IMR-90 (cell line): ENCODE data around the gene ZC3H12D. TPM values are rescaled to one million over a fixed set of nuclear protein-coding genes. Genes with fewer than 3 reads are reported as not detected.
"Not testable (repeated sequence)": the region's sequence is repeated elsewhere in the genome, so short reads cannot be mapped to it uniquely, and the experiment has no call there.

ENCODE experiments used
- ATAC-seq: fragments of 200-7000 bp; cut with Tn5 transposase; 2 replicates; pipeline ENCODE4 v1.9.1; 2020; ENCODE audit warnings: low read depth, mild to moderate bottlenecking, moderate library complexity
- BruUV-seq: library from RNA; stranded (reverse); fragments of 400-500 nt; replicated peaks from 2 replicates; lab custom pipeline; 2021; lab: Mats Ljungman, UMichigan
- CTCF ChIA-PET: fragments of 300-600 bp; formaldehyde crosslinking; extraction: SDS; loops from one replicate; lab custom pipeline; 2021; ENCODE audit warnings: antibody characterized with exemption; lab: Yijun Ruan, JAX
- POLR2A ChIA-PET: fragments of 300-600 bp; sonication (Branson Sonifier 250); formaldehyde crosslinking; loops from one replicate; lab custom pipeline; 2022; ENCODE audit warnings: antibody characterized with exemption; ENCODE audit not compliant: unreplicated experiment; lab: Charles Lee
- DNase-seq: peaks from one replicate; pipeline ENCODE4 v3.0.0; 2013
- H2AFZ ChIP-seq: replicated peaks from 2 replicates; pipeline ENCODE3; 2013; ENCODE audit warnings: low read length, mild to moderate bottlenecking; ENCODE audit not compliant: poor library complexity
- H2AK5ac ChIP-seq: 2 replicates; pipeline ENCODE4 v1.6.1; 2013; ENCODE audit warnings: low read depth, low read length, inconsistent platforms
- H2AK9ac ChIP-seq: replicated peaks from 2 replicates; pipeline ENCODE3; 2013; ENCODE audit warnings: mild to moderate bottlenecking, low read depth, low read length, moderate library complexity; ENCODE audit not compliant: poor library complexity
- H2BK120ac ChIP-seq: 2 replicates; pipeline ENCODE4 v1.6.1; 2013; ENCODE audit warnings: low read depth, low read length, inconsistent platforms
- H2BK15ac ChIP-seq: 3 replicates; pipeline ENCODE4 v1.6.1; 2013; ENCODE audit warnings: low read depth, low read length, inconsistent platforms
- H2BK20ac ChIP-seq: 2 replicates; pipeline ENCODE4 v1.6.1; 2013; ENCODE audit warnings: low read depth, mild to moderate bottlenecking, inconsistent platforms, low read length, moderate library complexity
- H2BK5ac ChIP-seq: 2 replicates; pipeline ENCODE4 v1.6.1; 2013; ENCODE audit warnings: mild to moderate bottlenecking, low read depth, low read length, inconsistent platforms; ENCODE audit not compliant: poor library complexity, severe bottlenecking
- H3K14ac ChIP-seq: replicated peaks from 2 replicates; pipeline ENCODE4 v1.6.1; 2013; ENCODE audit warnings: low read depth, low read length, inconsistent platforms
- H3K18ac ChIP-seq: 2 replicates; pipeline ENCODE4 v1.6.1; 2013; ENCODE audit warnings: low read depth, low read length, control low read depth
- H3K23ac ChIP-seq: 2 replicates; pipeline ENCODE4 v1.6.1; 2013; ENCODE audit warnings: low read depth, low read length, inconsistent platforms
- H3K27ac ChIP-seq: 2 replicates; pipeline ENCODE4 v1.5.1; 2013; ENCODE audit warnings: mild to moderate bottlenecking, control low read depth, low read length; ENCODE audit not compliant: insufficient read depth
- H3K27me3 ChIP-seq: 2 replicates; pipeline ENCODE4 v1.6.1; 2013; ENCODE audit warnings: low read length; ENCODE audit not compliant: control insufficient read depth, insufficient read depth
- H3K36me3 ChIP-seq: 2 replicates; pipeline ENCODE4 v1.6.1; 2013; ENCODE audit warnings: low read length, mixed read lengths; ENCODE audit not compliant: control insufficient read depth, insufficient read depth
- H3K4ac ChIP-seq: 2 replicates; pipeline ENCODE4 v1.6.1; 2013; ENCODE audit warnings: low read depth, low read length, inconsistent platforms
- H3K4me1 ChIP-seq: 2 replicates; pipeline ENCODE4 v1.6.1; 2013; ENCODE audit warnings: low read length, mixed read lengths; ENCODE audit not compliant: control insufficient read depth, insufficient read depth
- H3K4me2 ChIP-seq: 2 replicates; pipeline ENCODE4 v1.6.1; 2013; ENCODE audit warnings: low read depth, mild to moderate bottlenecking, control low read depth, low read length, moderate library complexity
- H3K4me3 ChIP-seq: 2 replicates; pipeline ENCODE4 v1.5.1; 2013; ENCODE audit warnings: low read depth, mild to moderate bottlenecking, control low read depth, low read length, moderate library complexity; ENCODE audit not compliant: insufficient read depth
- H3K56ac ChIP-seq: 2 replicates; pipeline ENCODE4 v1.6.1; 2013; ENCODE audit warnings: low read length, inconsistent platforms; ENCODE audit not compliant: insufficient read depth; ENCODE audit errors: extremely low read depth
- H3K79me1 ChIP-seq, 2 experiments: 2 replicates each; pipeline ENCODE4 v1.6.1; 2013; ENCODE audit warnings: low read length in 2 of 2, inconsistent platforms in 1 of 2, low read depth in 1 of 2
- H3K9ac ChIP-seq: 2 replicates; pipeline ENCODE4 v1.6.1; 2013; ENCODE audit warnings: low read depth, low read length, control low read depth
- H3K9me1 ChIP-seq: 2 replicates; pipeline ENCODE4 v1.6.1; 2013; ENCODE audit warnings: low read length, inconsistent platforms; ENCODE audit not compliant: insufficient read depth
- H3K9me3 ChIP-seq: 2 replicates; pipeline ENCODE4 v1.6.1; 2013; ENCODE audit warnings: low read length; ENCODE audit not compliant: control insufficient read depth, insufficient read depth
- H4K20me1 ChIP-seq: 2 replicates; pipeline ENCODE4 v1.6.1; 2013; ENCODE audit warnings: low read length, inconsistent platforms; ENCODE audit not compliant: insufficient read depth
- H4K5ac ChIP-seq: 2 replicates; pipeline ENCODE4 v1.6.1; 2013; ENCODE audit warnings: mild to moderate bottlenecking, low read depth, low read length, control low read depth
- H4K8ac ChIP-seq, 2 experiments: 2 replicates each; pipeline ENCODE4 v1.6.1; 2013; ENCODE audit warnings: low read depth in 2 of 2, low read length in 2 of 2, control low read depth in 1 of 2, inconsistent platforms in 1 of 2
- H4K91ac ChIP-seq: 2 replicates; pipeline ENCODE4 v1.6.1; 2013; ENCODE audit warnings: low read depth, low read length, inconsistent platforms; ENCODE audit not compliant: insufficient read depth
- SMC3 ChIP-seq: fragments of 150-350 bp; IDR thresholded peaks from 2 replicates; pipeline ENCODE4 v1.6.1; 2016; ENCODE audit warnings: low read depth, mild to moderate bottlenecking, antibody characterized with exemption, low read length, moderate library complexity
- WGBS, 2 experiments: methylation state at CpG; one replicate each; pipeline versions ENCODE4 v1.1.5 to v1.1.7; 2013; ENCODE audit warnings: missing lambda C conversion rate in 2 of 2; ENCODE audit not compliant: insufficient read length in 1 of 2; ENCODE audit errors: extremely low coverage in 2 of 2; 5-methylcytosine and 5-hydroxymethylcytosine counted together
- dilution Hi-C: fragments of 300-500 bp; cut with HindIII; formaldehyde crosslinking; loops from one replicate; pipeline ENCODE4 v1.14.3; 2018; ENCODE audit warnings: low sequenced_read_pairs; ENCODE audit not compliant: unreplicated experiment
- in situ Hi-C: fragments of 300-500 bp; cut with MboI; formaldehyde crosslinking; loops from 3 replicates; pipeline ENCODE4 v1.14.3; 2019; ENCODE audit warnings: low sequenced_read_pairs, inconsistent platforms, mixed read lengths
- intact Hi-C: fragments of 100-400 bp; cut with micrococcal nuclease; formaldehyde crosslinking; loops from 2 replicates; pipeline ENCODE4 v1.10.0; 2022
- polyA plus RNA-seq, 3 experiments: library from polyadenylated mRNA; depleted of rRNA; stranded (reverse); fragments of >200 nt; gene quantifications; 2 replicates each; pipeline ENCODE4 v1.2.3, GENCODE V29; 2012; ENCODE audit warnings: low replicate concordance in 1 of 3
- total RNA-seq: library from RNA; depleted of rRNA; stranded (reverse); fragments of >200 nt; gene quantifications from 2 replicates; pipeline ENCODE4 v1.2.3, GENCODE V29; 2012
- TF ChIP-seq, protein P1 (sequence below): fragments of 150-350 bp; IDR thresholded peaks from 2 replicates; pipeline ENCODE4 v1.6.1; 2016; ENCODE audit warnings: low read depth, mild to moderate bottlenecking, low read length, moderate library complexity, borderline replicate concordance
- TF ChIP-seq, protein P2 (sequence below): fragments of 150-350 bp; IDR thresholded peaks from 2 replicates; pipeline ENCODE4 v1.6.1; 2017; ENCODE audit warnings: mild to moderate bottlenecking, antibody characterized with exemption, low read length, low read depth

The ZC3H12D gene
- total and polyA plus RNA-seq, 2 of the 4 experiments (the other 2 are of a cell fraction) = under 0.01 to 0.12 TPM

DNA sequence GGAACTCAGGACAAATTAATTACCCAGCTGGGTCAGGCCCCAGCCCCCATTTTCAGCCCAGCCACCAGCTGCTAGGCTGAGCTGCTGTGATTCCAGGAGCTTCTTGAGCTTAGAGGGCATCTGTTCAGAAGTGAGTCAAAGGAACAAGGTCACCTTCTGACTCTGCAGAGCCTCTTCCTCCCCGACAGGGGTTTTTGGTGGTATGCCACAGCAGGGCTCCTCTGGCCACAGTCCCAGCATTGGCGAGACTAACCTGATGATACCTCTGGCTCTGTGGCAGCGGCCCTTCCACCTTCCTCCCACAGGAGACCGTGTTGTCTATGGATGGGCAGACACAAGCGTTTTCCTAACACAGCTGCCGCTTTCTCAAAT, 39.7 kb downstream of the ZC3H12D start:
- Histone ChIP-seq H4K20me1 (no peaks in the 10 kb centered on the region), H2AK9ac (no peak overlapping the region), H2BK5ac (no peak overlapping the region), H3K14ac (no peak overlapping the region), H3K36me3 (no peaks in the 10 kb centered on the region), H4K5ac (no peak overlapping the region), H3K27ac (no peak overlapping the region), H2BK20ac (no peak overlapping the region), H3K23ac (no peak overlapping the region), H2BK15ac (no peak overlapping the region), H3K56ac (no peak overlapping the region), H3K9me1 (0 out of 2 replicates have a peak, but pooled peaks cover 4% of the 10 kb centered on the region), H3K4me3 (no peak overlapping the region), H4K8ac (no peak overlapping the region), H2AK5ac (no peak overlapping the region), H3K79me1 (no peaks in the 10 kb centered on the region), H2AFZ (no peak overlapping the region), H3K4ac (no peak overlapping the region), H2BK120ac (no peak overlapping the region), H3K4me1 (peaks cover 7% of the 10 kb centered on the region; the same call in 1 of the 2 replicates), H3K4me2 (no peak overlapping the region), H3K27me3 (peaks cover under 1% of the 10 kb centered on the region; the same call in 1 of the 2 replicates), H3K18ac (no peak overlapping the region), H3K9me3 (no peaks in the 10 kb centered on the region), H4K91ac (no peak overlapping the region), H3K9ac (no peak overlapping the region)
- TF ChIP-seq, protein P1, sequence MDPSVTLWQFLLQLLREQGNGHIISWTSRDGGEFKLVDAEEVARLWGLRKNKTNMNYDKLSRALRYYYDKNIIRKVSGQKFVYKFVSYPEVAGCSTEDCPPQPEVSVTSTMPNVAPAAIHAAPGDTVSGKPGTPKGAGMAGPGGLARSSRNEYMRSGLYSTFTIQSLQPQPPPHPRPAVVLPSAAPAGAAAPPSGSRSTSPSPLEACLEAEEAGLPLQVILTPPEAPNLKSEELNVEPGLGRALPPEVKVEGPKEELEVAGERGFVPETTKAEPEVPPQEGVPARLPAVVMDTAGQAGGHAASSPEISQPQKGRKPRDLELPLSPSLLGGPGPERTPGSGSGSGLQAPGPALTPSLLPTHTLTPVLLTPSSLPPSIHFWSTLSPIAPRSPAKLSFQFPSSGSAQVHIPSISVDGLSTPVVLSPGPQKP = no peak
- TF ChIP-seq, protein P2, sequence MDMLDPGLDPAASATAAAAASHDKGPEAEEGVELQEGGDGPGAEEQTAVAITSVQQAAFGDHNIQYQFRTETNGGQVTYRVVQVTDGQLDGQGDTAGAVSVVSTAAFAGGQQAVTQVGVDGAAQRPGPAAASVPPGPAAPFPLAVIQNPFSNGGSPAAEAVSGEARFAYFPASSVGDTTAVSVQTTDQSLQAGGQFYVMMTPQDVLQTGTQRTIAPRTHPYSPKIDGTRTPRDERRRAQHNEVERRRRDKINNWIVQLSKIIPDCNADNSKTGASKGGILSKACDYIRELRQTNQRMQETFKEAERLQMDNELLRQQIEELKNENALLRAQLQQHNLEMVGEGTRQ = no peak
- TF ChIP-seq SMC3 = no peak
- 100% methylated on average over 2 of the region's 6 CpGs; no CpG with 5 or more reads in 1 of the 2 experiments for WGBS, 2 experiments
- in situ Hi-C loops (no loop called here), intact Hi-C loops (no loop called here), dilution Hi-C loops (no loop called here)
- ATAC-seq (no peak), DNase-seq (no peak)
- ChIA-PET POLR2A (no interaction called here), CTCF (interaction anchor here (1.2 kb wide), 1 partner anchor 13 kb away, joined by 4 read pairs; no protein-coding TSS in a partner anchor)
- BruUV-seq = no TSS peak

DNA sequence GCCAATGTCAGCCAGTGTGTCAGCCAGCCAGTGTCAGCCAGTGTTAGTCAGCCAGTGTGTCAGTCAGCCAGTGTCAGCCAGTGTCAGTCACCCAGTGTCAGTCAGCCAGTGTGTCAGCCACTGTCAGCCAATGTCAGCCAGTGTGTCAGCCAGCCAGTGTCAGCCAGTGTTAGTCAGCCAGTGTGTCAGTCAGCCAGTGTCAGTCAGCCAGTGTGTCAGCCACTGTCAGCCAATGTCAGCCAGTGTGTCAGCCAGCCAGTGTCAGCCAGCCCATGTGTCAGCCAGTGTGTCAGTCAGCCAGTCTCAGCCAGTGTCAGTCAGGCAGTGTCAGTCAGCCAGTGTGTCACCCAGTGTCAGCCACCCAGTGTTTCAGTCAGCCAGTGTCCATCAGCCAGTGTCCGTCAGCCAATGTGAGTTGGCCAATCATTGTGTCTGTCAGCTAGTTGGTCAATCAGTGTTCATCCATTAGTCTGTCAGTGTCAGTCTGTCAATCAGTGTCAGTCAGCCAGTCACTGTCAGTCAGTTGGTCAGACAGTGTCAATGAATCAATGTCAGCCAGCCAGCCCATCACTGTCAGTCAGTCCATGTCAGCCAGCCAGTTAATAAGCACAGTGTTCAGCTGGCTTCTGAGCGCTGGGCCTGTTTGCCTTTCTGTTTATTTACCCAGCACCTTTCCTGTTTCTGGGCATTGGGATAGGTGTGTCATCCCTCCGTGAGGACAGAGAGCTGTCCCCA, 40.3 kb downstream of the ZC3H12D start:
- H3K27me3 ChIP-seq, H3K23ac ChIP-seq, H2BK20ac ChIP-seq, H3K56ac ChIP-seq, H3K4me3 ChIP-seq, H3K4me2 ChIP-seq, H4K91ac ChIP-seq, H3K9ac ChIP-seq, H2AK9ac ChIP-seq, DNase-seq, H3K9me3 ChIP-seq, H3K79me1 ChIP-seq, H2BK5ac ChIP-seq, H3K4ac ChIP-seq, POLR2A ChIA-PET, H3K14ac ChIP-seq, H3K4me1 ChIP-seq, H2AFZ ChIP-seq, H3K27ac ChIP-seq, H2BK120ac ChIP-seq, H3K18ac ChIP-seq, H3K9me1 ChIP-seq, H2BK15ac ChIP-seq, dilution Hi-C loops, ATAC-seq, H4K5ac ChIP-seq, H4K8ac ChIP-seq, BruUV-seq, H3K36me3 ChIP-seq, H4K20me1 ChIP-seq, intact Hi-C loops, in situ Hi-C loops: not testable (repeated sequence)
- CTCF ChIA-PET = interaction anchor here (1.2 kb wide), 1 partner anchor 12 kb away, joined by 4 read pairs; no protein-coding TSS in a partner anchor
- peak overlapping the region; percentile 4; the same call in 1 of the 2 replicates for H2AK5ac ChIP-seq
- 100% methylated on average over 1 of the region's 3 CpGs; no CpG with 5 or more reads in 1 of the 2 experiments for WGBS, 2 experiments
